WTC11 (cell line): ENCODE results near the gene PLS1. TPM values are rescaled to one million over a fixed set of nuclear protein-coding genes. Genes with fewer than 3 reads are reported as not detected.

Experiments
- ATAC-seq: fragments of 200-7000 bp; cut with Tn5 transposase; 2 replicates; pipeline ENCODE4 v1.10.0; 2021; ENCODE audit warnings: mild to moderate bottlenecking, moderate library complexity
- CTCF ChIA-PET: fragments of 300-600 bp; sonication (Branson Sonifier 250); formaldehyde crosslinking; loops from one replicate; lab custom pipeline; 2021; ENCODE audit warnings: antibody characterized with exemption; lab: Charles Lee
- POLR2A ChIA-PET: fragments of 350-600 bp; sonication (Branson Sonifier 250); formaldehyde crosslinking; loops from one replicate; lab custom pipeline; 2021; ENCODE audit warnings: antibody characterized with exemption; lab: Charles Lee
- DNase-seq: peaks from one replicate; pipeline ENCODE4 v3.0.0; 2021; ENCODE audit warnings: low spot score
- H3K27ac Mint-ChIP-seq: 2 replicates; pipeline ENCODE4 v1.8.0; 2021; ENCODE audit warnings: mixed read lengths
- H3K27me3 Mint-ChIP-seq: 2 replicates; pipeline ENCODE4 v1.8.0; 2021; ENCODE audit warnings: low read depth, mild to moderate bottlenecking, moderate library complexity, mixed read lengths
- H3K36me3 Mint-ChIP-seq: 2 replicates; pipeline ENCODE4 v1.8.0; 2021; ENCODE audit warnings: mixed read lengths
- H3K4me1 Mint-ChIP-seq: 2 replicates; pipeline ENCODE4 v1.8.0; 2022; ENCODE audit warnings: mixed read lengths
- H3K4me3 Mint-ChIP-seq: 2 replicates; pipeline ENCODE4 v1.8.0; 2021; ENCODE audit warnings: mild to moderate bottlenecking, moderate library complexity, mixed read lengths
- H3K9me3 Mint-ChIP-seq: 2 replicates; pipeline ENCODE4 v1.8.0; 2021; ENCODE audit warnings: mixed read lengths
- AFF4 ChIP-seq: sonication (generic); formaldehyde crosslinking; IDR thresholded peaks from 2 replicates; pipeline ENCODE4 v1.8.1; 2023; ENCODE audit warnings: mild to moderate bottlenecking, missing genetic modification reagents, borderline replicate concordance
- CBFB ChIP-seq: sonication (generic); formaldehyde crosslinking; IDR thresholded peaks from 2 replicates; pipeline ENCODE4 v1.8.1; 2022; ENCODE audit warnings: mild to moderate bottlenecking, low read depth, missing genetic modification reagents
- E2F4 ChIP-seq: sonication (generic); formaldehyde crosslinking; IDR thresholded peaks from 2 replicates; pipeline ENCODE4 v1.8.1; 2022; ENCODE audit warnings: low read depth, mild to moderate bottlenecking, moderate library complexity, missing genetic modification reagents, borderline replicate concordance
- HMGA2 ChIP-seq: fragments of 250-450 bp; sonication (Bioruptor Pico); IDR thresholded peaks from 2 replicates; pipeline ENCODE4 v1.4.0; 2021; ENCODE audit warnings: mild to moderate bottlenecking, moderate library complexity
- HMGXB4 ChIP-seq: sonication (generic); formaldehyde crosslinking; IDR thresholded peaks from 2 replicates; pipeline ENCODE4 v1.8.1; 2023; ENCODE audit warnings: mild to moderate bottlenecking, moderate library complexity, missing genetic modification reagents
- JUN ChIP-seq: sonication (generic); formaldehyde crosslinking; IDR thresholded peaks from 2 replicates; pipeline ENCODE4 v1.8.0; 2023; ENCODE audit warnings: mild to moderate bottlenecking, missing genetic modification reagents
- MAX ChIP-seq: sonication (generic); formaldehyde crosslinking; IDR thresholded peaks from 2 replicates; pipeline ENCODE4 v1.8.0; 2022; ENCODE audit warnings: mild to moderate bottlenecking, missing genetic modification reagents
- MYBL2 ChIP-seq: sonication (generic); formaldehyde crosslinking; IDR thresholded peaks from 2 replicates; pipeline ENCODE4 v1.8.1; 2023; ENCODE audit warnings: mild to moderate bottlenecking, moderate library complexity, missing genetic modification reagents
- NFATC4 ChIP-seq: fragments of 250-450 bp; sonication (Bioruptor Pico); IDR thresholded peaks from 2 replicates; pipeline ENCODE4 v1.9.0; 2021; ENCODE audit warnings: mild to moderate bottlenecking
- NR3C1 ChIP-seq: sonication (generic); formaldehyde crosslinking; conservative IDR thresholded peaks from 2 replicates; pipeline ENCODE4 v1.8.1; 2023; ENCODE audit warnings: low read depth, mild to moderate bottlenecking, missing genetic modification reagents
- SMAD4 ChIP-seq: sonication (generic); formaldehyde crosslinking; IDR thresholded peaks from 2 replicates; pipeline ENCODE4 v1.8.0; 2022; ENCODE audit warnings: mild to moderate bottlenecking, missing genetic modification reagents
- SP1 ChIP-seq: sonication (generic); formaldehyde crosslinking; conservative IDR thresholded peaks from 2 replicates; pipeline ENCODE4 v1.8.1; 2022; ENCODE audit warnings: missing genetic modification reagents
- USF1 ChIP-seq: sonication (generic); formaldehyde crosslinking; IDR thresholded peaks from 2 replicates; pipeline ENCODE4 v1.8.0; 2022; ENCODE audit warnings: mild to moderate bottlenecking, missing genetic modification reagents
- ZNF138 ChIP-seq: sonication (generic); formaldehyde crosslinking; conservative IDR thresholded peaks from 2 replicates; pipeline ENCODE4 v1.8.1; 2022; ENCODE audit warnings: mild to moderate bottlenecking, moderate library complexity, missing genetic modification reagents
- ZNF281 ChIP-seq: sonication (generic); formaldehyde crosslinking; IDR thresholded peaks from 2 replicates; pipeline ENCODE4 v1.8.0; 2023; ENCODE audit warnings: mild to moderate bottlenecking, missing genetic modification reagents
- ZNF416 ChIP-seq: fragments of 250-450 bp; sonication (Bioruptor Pico); IDR thresholded peaks from 2 replicates; pipeline ENCODE4 v1.9.0; 2021; ENCODE audit warnings: mild to moderate bottlenecking, inconsistent platforms
- ZNF423 ChIP-seq: fragments of 250-450 bp; sonication (Bioruptor Pico); IDR thresholded peaks from 2 replicates; pipeline ENCODE4 v2.1.2; 2022; ENCODE audit warnings: mild to moderate bottlenecking, moderate library complexity
- ZNF425 ChIP-seq: fragments of 250-450 bp; sonication (Bioruptor Pico); conservative IDR thresholded peaks from 2 replicates; pipeline ENCODE4 v1.9.0; 2021; ENCODE audit warnings: mild to moderate bottlenecking
- ZNF671 ChIP-seq: fragments of 250-450 bp; sonication (Bioruptor Pico); IDR thresholded peaks from 2 replicates; pipeline ENCODE4 v1.8.0; 2021; ENCODE audit warnings: mild to moderate bottlenecking
- total RNA-seq: library from RNA; stranded (reverse); gene quantifications from 3 replicates; pipeline ENCODE4 v1.2.3, GENCODE V29; 2021

PLS1 gene
- total RNA-seq, 1 experiment from 2014 or later: 26.4 TPM

- ChIA-PET CTCF (interaction anchor here (2.5 kb wide), 1 partner anchor 11 kb away, joined by 6 read pairs; no protein-coding TSS in a partner anchor), POLR2A (no interaction called here)
- no peak for DNase-seq
- TF ChIP-seq SP1: no peak
- TF ChIP-seq SMAD4 (CRISPR knock-in tag): no peak
- TF ChIP-seq AFF4 (CRISPR knock-in tag): no peak
- no peak for TF ChIP-seq ZNF281 (CRISPR knock-in tag)
- no peak for TF ChIP-seq NFATC4 (CRISPR knock-in tag)
- TF ChIP-seq E2F4 (CRISPR knock-in tag): no peak
- TF ChIP-seq ZNF138 (CRISPR knock-in tag): no peak
- TF ChIP-seq ZNF671 (CRISPR knock-in tag): no peak
- no peak for TF ChIP-seq ZNF423 (CRISPR knock-in tag)
- TF ChIP-seq CBFB (CRISPR knock-in tag): no peak
- ATAC-seq: no peak
- Mint-ChIP-seq H3K4me1 (peaks cover 19% of the 10 kb centered on the region), H3K4me3 (peak overlapping the region; percentile 97), H3K27me3 (peaks cover 4% of the 10 kb centered on the region), H3K27ac (no peak overlapping the region; the same call in 1 of the 2 replicates), H3K36me3 (peaks cover 15% of the 10 kb centered on the region), H3K9me3 (peaks cover 10% of the 10 kb centered on the region)
Observed at GRCh38 chr3:142597906-142598305, 1.7 kb downstream of the PLS1 start.

GRCh38 chr3:142601713-142602112, 5.5 kb downstream of the PLS1 start:
- Mint-ChIP-seq H3K36me3 (peaks cover 15% of the 10 kb centered on the region), H3K4me3 (no peak overlapping the region), H3K27me3 (peaks cover 2% of the 10 kb centered on the region), H3K9me3 (peaks cover 10% of the 10 kb centered on the region), H3K27ac (no peak overlapping the region), H3K4me1 (peaks cover 15% of the 10 kb centered on the region)
- CTCF ChIA-PET: interaction anchor here (0.7 kb wide), 1 partner anchor 327 kb away, joined by 6 read pairs; no protein-coding TSS in a partner anchor
- no peak for ATAC-seq
- POLR2A ChIA-PET: no interaction called here
- DNase-seq: no peak
- TF ChIP-seq HMGXB4 (CRISPR knock-in tag): no peak
- TF ChIP-seq MYBL2 (CRISPR knock-in tag): no peak
- TF ChIP-seq MAX (CRISPR knock-in tag): no peak
- TF ChIP-seq HMGA2: no peak
- no peak for TF ChIP-seq USF1 (CRISPR knock-in tag)
- no peak for TF ChIP-seq ZNF416 (CRISPR knock-in tag)
- TF ChIP-seq JUN (CRISPR knock-in tag): no peak
- no peak for TF ChIP-seq ZNF423 (CRISPR knock-in tag)
- TF ChIP-seq NR3C1: no peak
- TF ChIP-seq ZNF425 (CRISPR knock-in tag): no peak
- TF ChIP-seq ZNF281 (CRISPR knock-in tag): no peak
- TF ChIP-seq ZNF138 (CRISPR knock-in tag): no peak
